ENCODE data around the gene CCL5.

DNA sequence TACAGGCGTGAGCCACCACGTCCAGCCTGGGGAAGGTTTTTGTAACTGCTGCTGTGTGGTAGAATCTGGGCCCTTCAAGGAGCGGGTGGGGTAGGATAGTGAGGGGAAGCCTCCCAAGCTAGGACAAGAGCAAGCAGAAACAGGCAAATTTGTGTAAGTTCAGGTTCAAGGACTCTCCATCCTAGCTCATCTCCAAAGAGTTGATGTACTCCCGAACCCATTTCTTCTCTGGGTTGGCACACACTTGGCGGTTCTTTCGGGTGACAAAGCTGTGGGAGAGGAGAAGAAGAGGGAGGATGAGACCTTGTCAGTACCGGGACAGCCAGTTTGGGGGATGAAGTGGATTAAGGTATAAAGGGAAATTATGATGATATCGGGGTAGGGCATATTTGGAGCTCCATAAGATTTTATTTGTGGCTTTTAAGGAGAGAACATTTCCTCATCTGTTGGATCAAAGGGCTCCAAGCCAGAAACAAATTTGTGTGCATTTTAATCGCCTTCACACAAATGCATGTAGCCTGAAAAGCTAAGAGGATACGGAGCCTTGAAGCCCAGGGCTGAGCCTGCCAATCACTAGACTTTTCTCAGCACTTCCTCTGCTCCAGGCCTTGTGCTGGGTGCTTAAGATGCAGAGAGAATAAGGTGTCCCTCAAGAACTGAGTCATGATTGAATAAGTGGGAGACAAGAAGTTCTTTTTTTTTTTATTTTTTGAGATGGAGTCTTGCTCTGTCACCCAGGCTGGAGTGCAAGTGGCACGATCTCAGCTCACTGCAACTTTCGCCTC is 7.8 kb downstream of the CCL5 start:
- TF ChIP-seq, protein P1, sequence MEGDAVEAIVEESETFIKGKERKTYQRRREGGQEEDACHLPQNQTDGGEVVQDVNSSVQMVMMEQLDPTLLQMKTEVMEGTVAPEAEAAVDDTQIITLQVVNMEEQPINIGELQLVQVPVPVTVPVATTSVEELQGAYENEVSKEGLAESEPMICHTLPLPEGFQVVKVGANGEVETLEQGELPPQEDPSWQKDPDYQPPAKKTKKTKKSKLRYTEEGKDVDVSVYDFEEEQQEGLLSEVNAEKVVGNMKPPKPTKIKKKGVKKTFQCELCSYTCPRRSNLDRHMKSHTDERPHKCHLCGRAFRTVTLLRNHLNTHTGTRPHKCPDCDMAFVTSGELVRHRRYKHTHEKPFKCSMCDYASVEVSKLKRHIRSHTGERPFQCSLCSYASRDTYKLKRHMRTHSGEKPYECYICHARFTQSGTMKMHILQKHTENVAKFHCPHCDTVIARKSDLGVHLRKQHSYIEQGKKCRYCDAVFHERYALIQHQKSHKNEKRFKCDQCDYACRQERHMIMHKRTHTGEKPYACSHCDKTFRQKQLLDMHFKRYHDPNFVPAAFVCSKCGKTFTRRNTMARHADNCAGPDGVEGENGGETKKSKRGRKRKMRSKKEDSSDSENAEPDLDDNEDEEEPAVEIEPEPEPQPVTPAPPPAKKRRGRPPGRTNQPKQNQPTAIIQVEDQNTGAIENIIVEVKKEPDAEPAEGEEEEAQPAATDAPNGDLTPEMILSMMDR (IDR thresholded peaks at IDR 0.05 in 2 of 3, conservative IDR thresholded peaks at IDR 0.05 in 1 of 3; ENCODE audit: borderline replicate concordance in 1 of 3, insufficient read depth in 1 of 3, low read depth in 2 of 3, low read length in 2 of 3), result no peak
- no peak for TF ChIP-seq RAD21 (IDR thresholded peaks at IDR 0.05; ENCODE audit: low read depth)
- TF ChIP-seq YY1 (IDR thresholded peaks at IDR 0.05; ENCODE audit: extremely low read depth, insufficient replicate concordance, low read depth, low read length), result no peak
- TF ChIP-seq SP1 (IDR thresholded peaks at IDR 0.05; ENCODE audit: low read depth), result no peak
- TF ChIP-seq JUND (IDR thresholded peaks at IDR 0.05), result no peak
- TF ChIP-seq, protein P2, sequence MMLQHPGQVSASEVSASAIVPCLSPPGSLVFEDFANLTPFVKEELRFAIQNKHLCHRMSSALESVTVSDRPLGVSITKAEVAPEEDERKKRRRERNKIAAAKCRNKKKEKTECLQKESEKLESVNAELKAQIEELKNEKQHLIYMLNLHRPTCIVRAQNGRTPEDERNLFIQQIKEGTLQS (IDR thresholded peaks at IDR 0.05), result no peak
- no peak for TF ChIP-seq CEBPB (IDR thresholded peaks at IDR 0.05; ENCODE audit: low read depth)
- TF ChIP-seq, protein P3, sequence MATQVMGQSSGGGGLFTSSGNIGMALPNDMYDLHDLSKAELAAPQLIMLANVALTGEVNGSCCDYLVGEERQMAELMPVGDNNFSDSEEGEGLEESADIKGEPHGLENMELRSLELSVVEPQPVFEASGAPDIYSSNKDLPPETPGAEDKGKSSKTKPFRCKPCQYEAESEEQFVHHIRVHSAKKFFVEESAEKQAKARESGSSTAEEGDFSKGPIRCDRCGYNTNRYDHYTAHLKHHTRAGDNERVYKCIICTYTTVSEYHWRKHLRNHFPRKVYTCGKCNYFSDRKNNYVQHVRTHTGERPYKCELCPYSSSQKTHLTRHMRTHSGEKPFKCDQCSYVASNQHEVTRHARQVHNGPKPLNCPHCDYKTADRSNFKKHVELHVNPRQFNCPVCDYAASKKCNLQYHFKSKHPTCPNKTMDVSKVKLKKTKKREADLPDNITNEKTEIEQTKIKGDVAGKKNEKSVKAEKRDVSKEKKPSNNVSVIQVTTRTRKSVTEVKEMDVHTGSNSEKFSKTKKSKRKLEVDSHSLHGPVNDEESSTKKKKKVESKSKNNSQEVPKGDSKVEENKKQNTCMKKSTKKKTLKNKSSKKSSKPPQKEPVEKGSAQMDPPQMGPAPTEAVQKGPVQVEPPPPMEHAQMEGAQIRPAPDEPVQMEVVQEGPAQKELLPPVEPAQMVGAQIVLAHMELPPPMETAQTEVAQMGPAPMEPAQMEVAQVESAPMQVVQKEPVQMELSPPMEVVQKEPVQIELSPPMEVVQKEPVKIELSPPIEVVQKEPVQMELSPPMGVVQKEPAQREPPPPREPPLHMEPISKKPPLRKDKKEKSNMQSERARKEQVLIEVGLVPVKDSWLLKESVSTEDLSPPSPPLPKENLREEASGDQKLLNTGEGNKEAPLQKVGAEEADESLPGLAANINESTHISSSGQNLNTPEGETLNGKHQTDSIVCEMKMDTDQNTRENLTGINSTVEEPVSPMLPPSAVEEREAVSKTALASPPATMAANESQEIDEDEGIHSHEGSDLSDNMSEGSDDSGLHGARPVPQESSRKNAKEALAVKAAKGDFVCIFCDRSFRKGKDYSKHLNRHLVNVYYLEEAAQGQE (IDR thresholded peaks at IDR 0.05; ENCODE audit: low read depth), result no peak

All from HCT116 (cell line).